ENCODE results near the gene UBLCP1.

GRCh38 chr5:159258361-159258760 lies 4.7 kb upstream of the UBLCP1 start:
- TF ChIP-seq POLR2AphosphoS5 (IDR thresholded peaks at IDR 0.05; ENCODE audit: borderline replicate concordance, low read depth, low read length), result no peak
- TF ChIP-seq EZH2 (IDR thresholded peaks at IDR 0.05), result no peak
- TF ChIP-seq FOXP2 (optimal IDR thresholded peaks at IDR 0.05; ENCODE audit: control extremely low read depth, extremely low read length, insufficient read depth), result no peak
